ENCODE results near the gene MGAT3. TPM values are rescaled to one million over a fixed set of nuclear protein-coding genes. Genes with fewer than 3 reads are reported as not detected.
A peak's percentile ranks its signal among the peaks of the same experiment; 100 is the strongest.

The MGAT3 gene
- total and polyA plus RNA-seq, 2 of the 13 experiments (the other 11 are each of a cell fraction or from before 2014, with no cell fraction given), result 0.11 to 0.15 TPM

DNA sequence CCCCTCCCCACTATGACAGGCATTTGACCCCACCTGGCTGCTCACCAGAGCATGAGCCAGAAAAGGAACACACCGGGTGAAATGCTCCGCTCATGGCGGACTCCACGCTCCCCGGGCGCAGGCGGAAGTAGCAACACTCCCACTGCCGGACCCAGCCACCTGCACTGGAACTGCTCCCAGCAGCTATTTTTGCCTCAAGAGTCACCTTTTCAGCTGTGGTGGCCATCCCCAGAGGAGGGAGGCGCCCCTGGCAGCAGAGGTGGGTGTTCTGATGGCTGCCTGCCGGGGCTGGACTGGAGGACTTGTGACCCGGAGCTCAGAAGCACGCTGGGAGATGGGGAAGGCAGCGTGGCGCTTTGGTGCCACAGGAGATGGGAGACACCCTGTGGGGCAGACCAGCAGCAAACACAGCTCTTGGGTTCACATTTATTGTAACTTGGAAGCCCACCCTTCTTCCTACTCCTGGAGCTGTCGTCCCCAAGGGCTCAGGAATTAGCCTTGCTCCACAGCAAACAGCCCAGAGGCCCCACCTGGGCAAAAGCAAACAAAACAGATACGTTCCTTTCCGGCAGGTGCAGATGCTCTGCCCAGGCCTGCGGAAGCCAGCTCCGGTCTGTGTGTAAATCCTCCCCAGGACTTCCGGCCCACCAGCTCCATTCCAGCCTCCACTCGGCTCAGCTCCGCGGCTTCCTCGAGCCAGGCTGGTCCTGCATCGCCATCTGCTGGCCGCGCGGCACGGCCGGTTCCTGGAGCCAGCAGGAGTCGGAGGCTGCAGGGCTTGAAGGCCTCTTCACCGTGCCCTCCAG, 72.1 kb downstream of the MGAT3 start (continued):
- TF ChIP-seq, protein P1, sequence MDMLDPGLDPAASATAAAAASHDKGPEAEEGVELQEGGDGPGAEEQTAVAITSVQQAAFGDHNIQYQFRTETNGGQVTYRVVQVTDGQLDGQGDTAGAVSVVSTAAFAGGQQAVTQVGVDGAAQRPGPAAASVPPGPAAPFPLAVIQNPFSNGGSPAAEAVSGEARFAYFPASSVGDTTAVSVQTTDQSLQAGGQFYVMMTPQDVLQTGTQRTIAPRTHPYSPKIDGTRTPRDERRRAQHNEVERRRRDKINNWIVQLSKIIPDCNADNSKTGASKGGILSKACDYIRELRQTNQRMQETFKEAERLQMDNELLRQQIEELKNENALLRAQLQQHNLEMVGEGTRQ (IDR thresholded peaks at IDR 0.05; ENCODE audit: low read depth, low read length), result no peak
- TF ChIP-seq, protein P1 (CRISPR knock-in tag; IDR thresholded peaks at IDR 0.05; ENCODE audit: borderline replicate concordance), result no peak
- no peak for TF ChIP-seq SP1 (IDR thresholded peaks at IDR 0.05)
- TF ChIP-seq SP1 (CRISPR knock-in tag; IDR thresholded peaks at IDR 0.05), result peak; percentile 89
- TF ChIP-seq, protein P2, sequence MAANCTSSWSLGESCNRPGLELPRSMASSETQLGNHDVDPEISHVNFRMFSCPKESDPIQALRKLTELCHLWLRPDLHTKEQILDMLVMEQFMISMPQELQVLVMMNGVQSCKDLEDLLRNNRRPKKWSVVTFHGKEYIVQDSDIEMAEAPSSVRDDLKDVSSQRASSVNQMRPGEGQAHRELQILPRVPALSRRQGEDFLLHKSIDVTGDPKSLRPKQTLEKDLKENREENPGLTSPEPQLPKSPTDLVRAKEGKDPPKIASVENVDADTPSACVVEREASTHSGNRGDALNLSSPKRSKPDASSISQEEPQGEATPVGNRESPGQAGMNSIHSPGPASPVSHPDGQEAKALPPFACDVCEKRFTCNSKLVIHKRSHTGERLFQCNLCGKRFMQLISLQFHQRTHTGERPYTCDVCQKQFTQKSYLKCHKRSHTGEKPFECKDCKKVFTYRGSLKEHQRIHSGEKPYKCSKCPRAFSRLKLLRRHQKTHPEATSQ (CRISPR knock-in tag; IDR thresholded peaks at IDR 0.05; ENCODE audit: borderline replicate concordance), result 0 out of 2 replicates have a peak, but pooled peaks have one; percentile 34
- peak; percentile 80; the same call in 1 of the 2 replicates for TF ChIP-seq HDAC1 (CRISPR knock-in tag; IDR thresholded peaks at IDR 0.05)
- TF ChIP-seq SAFB2 (CRISPR knock-in tag; IDR thresholded peaks at IDR 0.05; ENCODE audit: borderline replicate concordance, low read depth), result 0 out of 2 replicates have a peak, but pooled peaks have one; percentile 41
- peak; percentile 54; the same call in 1 of the 2 replicates for TF ChIP-seq ZNF430 (CRISPR knock-in tag; IDR thresholded peaks at IDR 0.05)
- TF ChIP-seq, protein P3, sequence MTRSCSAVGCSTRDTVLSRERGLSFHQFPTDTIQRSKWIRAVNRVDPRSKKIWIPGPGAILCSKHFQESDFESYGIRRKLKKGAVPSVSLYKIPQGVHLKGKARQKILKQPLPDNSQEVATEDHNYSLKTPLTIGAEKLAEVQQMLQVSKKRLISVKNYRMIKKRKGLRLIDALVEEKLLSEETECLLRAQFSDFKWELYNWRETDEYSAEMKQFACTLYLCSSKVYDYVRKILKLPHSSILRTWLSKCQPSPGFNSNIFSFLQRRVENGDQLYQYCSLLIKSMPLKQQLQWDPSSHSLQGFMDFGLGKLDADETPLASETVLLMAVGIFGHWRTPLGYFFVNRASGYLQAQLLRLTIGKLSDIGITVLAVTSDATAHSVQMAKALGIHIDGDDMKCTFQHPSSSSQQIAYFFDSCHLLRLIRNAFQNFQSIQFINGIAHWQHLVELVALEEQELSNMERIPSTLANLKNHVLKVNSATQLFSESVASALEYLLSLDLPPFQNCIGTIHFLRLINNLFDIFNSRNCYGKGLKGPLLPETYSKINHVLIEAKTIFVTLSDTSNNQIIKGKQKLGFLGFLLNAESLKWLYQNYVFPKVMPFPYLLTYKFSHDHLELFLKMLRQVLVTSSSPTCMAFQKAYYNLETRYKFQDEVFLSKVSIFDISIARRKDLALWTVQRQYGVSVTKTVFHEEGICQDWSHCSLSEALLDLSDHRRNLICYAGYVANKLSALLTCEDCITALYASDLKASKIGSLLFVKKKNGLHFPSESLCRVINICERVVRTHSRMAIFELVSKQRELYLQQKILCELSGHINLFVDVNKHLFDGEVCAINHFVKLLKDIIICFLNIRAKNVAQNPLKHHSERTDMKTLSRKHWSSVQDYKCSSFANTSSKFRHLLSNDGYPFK (CRISPR knock-in tag; IDR thresholded peaks at IDR 0.05; ENCODE audit: borderline replicate concordance), result peak; percentile 51; the same call in 1 of the 2 replicates
- TF ChIP-seq PAX8 (CRISPR knock-in tag; IDR thresholded peaks at IDR 0.05; ENCODE audit: borderline replicate concordance), result 0 out of 2 replicates have a peak, but pooled peaks have one; percentile 38
- TF ChIP-seq, protein P4, sequence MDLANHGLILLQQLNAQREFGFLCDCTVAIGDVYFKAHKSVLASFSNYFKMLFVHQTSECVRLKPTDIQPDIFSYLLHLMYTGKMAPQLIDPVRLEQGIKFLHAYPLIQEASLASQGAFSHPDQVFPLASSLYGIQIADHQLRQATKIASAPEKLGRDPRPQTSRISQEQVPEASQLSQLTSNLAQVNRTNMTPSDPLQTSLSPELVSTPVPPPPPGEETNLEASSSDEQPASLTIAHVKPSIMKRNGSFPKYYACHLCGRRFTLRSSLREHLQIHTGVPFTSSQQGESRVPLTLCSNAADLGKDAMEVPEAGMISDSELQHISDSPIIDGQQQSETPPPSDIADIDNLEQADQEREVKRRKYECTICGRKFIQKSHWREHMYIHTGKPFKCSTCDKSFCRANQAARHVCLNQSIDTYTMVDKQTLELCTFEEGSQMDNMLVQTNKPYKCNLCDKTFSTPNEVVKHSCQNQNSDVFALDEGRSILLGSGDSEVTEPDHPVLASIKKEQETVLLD (CRISPR knock-in tag; IDR thresholded peaks at IDR 0.05; ENCODE audit: low read depth), result peak; percentile 36; the same call in 1 of the 2 replicates
- no peak for TF ChIP-seq NONO (IDR thresholded peaks at IDR 0.05)
- TF ChIP-seq NONO (CRISPR knock-in tag; conservative IDR thresholded peaks at IDR 0.05), result peak; percentile 97
- TF ChIP-seq SPEN (CRISPR knock-in tag; IDR thresholded peaks at IDR 0.05; ENCODE audit: low read depth), result peak; percentile 92
- TF ChIP-seq HOXA5 (CRISPR knock-in tag; IDR thresholded peaks at IDR 0.05), result peak; percentile 80; the same call in 1 of the 2 replicates
- TF ChIP-seq MXD4 (CRISPR knock-in tag; IDR thresholded peaks at IDR 0.05), result 0 out of 2 replicates have a peak, but pooled peaks have one; percentile 37
- peak; percentile 47 for TF ChIP-seq SRSF1 (optimal IDR thresholded peaks at IDR 0.05; ENCODE audit: low read depth, low read length)
- TF ChIP-seq, protein P5, sequence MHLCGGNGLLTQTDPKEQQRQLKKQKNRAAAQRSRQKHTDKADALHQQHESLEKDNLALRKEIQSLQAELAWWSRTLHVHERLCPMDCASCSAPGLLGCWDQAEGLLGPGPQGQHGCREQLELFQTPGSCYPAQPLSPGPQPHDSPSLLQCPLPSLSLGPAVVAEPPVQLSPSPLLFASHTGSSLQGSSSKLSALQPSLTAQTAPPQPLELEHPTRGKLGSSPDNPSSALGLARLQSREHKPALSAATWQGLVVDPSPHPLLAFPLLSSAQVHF (CRISPR knock-in tag; IDR thresholded peaks at IDR 0.05), result no peak
